ENCODE data around the gene ABCG1.

ABCG1 gene

GRCh38 chr21:42252778-42253340, 33.9 kb downstream of the ABCG1 start:
- no peak for DNase-seq

GRCh38 chr21:42253466-42253865, 34.5 kb downstream of the ABCG1 start:
- no peak for DNase-seq

GRCh38 chr21:42254083-42254482, 35.1 kb downstream of the ABCG1 start:
- DNase-seq, result no peak

- no peak for DNase-seq
Observed at GRCh38 chr21:42254651-42255601, 36.0 kb downstream of the ABCG1 start.

GRCh38 chr21:42255825-42256224, 36.9 kb downstream of the ABCG1 start:
- no peak for DNase-seq

- no peak for DNase-seq
Observed at GRCh38 chr21:42256316-42256715, 37.4 kb downstream of the ABCG1 start.

GRCh38 chr21:42257091-42257765, 38.3 kb downstream of the ABCG1 start:
- no peak for DNase-seq

GRCh38 chr21:42258150-42258884, 39.4 kb downstream of the ABCG1 start:
- no peak for DNase-seq

GRCh38 chr21:42258885-42259407, 40.0 kb downstream of the ABCG1 start:
- DNase-seq, result no peak

- DNase-seq, result no peak
Observed at GRCh38 chr21:42260121-42260520, 41.2 kb downstream of the ABCG1 start.

GRCh38 chr21:42261829-42262200, 42.9 kb downstream of the ABCG1 start:
- no peak for DNase-seq

- DNase-seq, result no peak
Observed at GRCh38 chr21:42262831-42263231, 43.9 kb downstream of the ABCG1 start.

GRCh38 chr21:42263591-42264131, 44.7 kb downstream of the ABCG1 start:
- DNase-seq, result no peak

- no peak for DNase-seq
Observed at GRCh38 chr21:42264245-42265195, 45.6 kb downstream of the ABCG1 start.

GRCh38 chr21:42265231-42265812, 46.4 kb downstream of the ABCG1 start:
- DNase-seq, result no peak

- DNase-seq, result no peak
Observed at GRCh38 chr21:42266971-42267556, 48.1 kb downstream of the ABCG1 start.

- no peak for DNase-seq
Observed at GRCh38 chr21:42269386-42269785, 50.4 kb downstream of the ABCG1 start.

- no peak for DNase-seq
Observed at GRCh38 chr21:42271065-42271464, 52.1 kb downstream of the ABCG1 start.

GRCh38 chr21:42272109-42272962, 53.4 kb downstream of the ABCG1 start:
- no peak for DNase-seq

Measured in amniotic stem cell (primary cell).